GM12878 (cell line): ENCODE data around the gene SDK2. TPM values are rescaled to one million over a fixed set of nuclear protein-coding genes. Genes with fewer than 3 reads are reported as not detected.

Experiments
- ATAC-seq: fragments of 200-7000 bp; cut with Tn5 transposase; 3 replicates; pipeline ENCODE4 v1.9.1; 2020; ENCODE audit warnings: mild to moderate bottlenecking, moderate library complexity
- BruUV-seq: library from RNA; stranded (reverse); fragments of 400-500 nt; replicated peaks from 2 replicates; lab custom pipeline; 2021; lab: Mats Ljungman, UMichigan
- CTCF ChIA-PET: fragments of 300-600 bp; sonication (Branson Sonifier 250); formaldehyde crosslinking; extraction: SDS; loops from one replicate; lab custom pipeline; 2021; ENCODE audit warnings: inconsistent platforms; lab: Yijun Ruan, JAX
- POLR2A ChIA-PET: fragments of 350-600 bp; formaldehyde crosslinking; extraction: SDS; loops from one replicate; lab custom pipeline; 2021; ENCODE audit warnings: inconsistent platforms; lab: Charles Lee
- RAD21 ChIA-PET: fragments of 300-600 bp; sonication (Branson Sonifier 250); formaldehyde crosslinking; loops from one replicate; lab custom pipeline; 2023; ENCODE audit warnings: antibody characterized with exemption; ENCODE audit not compliant: unreplicated experiment; lab: Charles Lee
- SMC1A ChIA-PET: fragments of 300-600 bp; sonication (Branson Sonifier 250); formaldehyde crosslinking; loops from one replicate; lab custom pipeline; 2023; ENCODE audit not compliant: unreplicated experiment, uncharacterized antibody; lab: Charles Lee
- DNase-seq: peaks from one replicate; pipeline ENCODE4 v3.0.0-alpha.2; 2011; ENCODE audit warnings: low read depth, low spot score
- FAIRE-seq: peaks from 3 replicates; lab custom pipeline; 2011; peaks lifted over from hg19 to GRCh38; lab: Jason Lieb, UNC
- H2AFZ ChIP-seq: 2 replicates; pipeline ENCODE4 v1.6.0; 2011; ENCODE audit warnings: low read depth, low read length, control low read depth; ENCODE audit not compliant: control insufficient read depth
- H3K27ac ChIP-seq: 2 replicates; pipeline ENCODE4 v1.5.1; 2011; ENCODE audit warnings: control low read depth; ENCODE audit not compliant: control insufficient read depth, insufficient read depth
- H3K27me3 ChIP-seq, 2 experiments: replicated peaks in 1 of 2; 2 replicates each; pipeline versions ENCODE4 v1.6.0 to v1.6.1; 2011; ENCODE audit warnings: low read length in 1 of 2; ENCODE audit not compliant: control insufficient read depth in 2 of 2, insufficient read depth in 2 of 2
- H3K36me3 ChIP-seq, 2 experiments: 2 replicates each; pipeline ENCODE4 v1.5.1; 2011; ENCODE audit warnings: low read length in 1 of 2; ENCODE audit not compliant: control insufficient read depth in 2 of 2, insufficient read depth in 2 of 2
- H3K4me1 ChIP-seq: 2 replicates; pipeline ENCODE4 v1.6.1; 2011; ENCODE audit warnings: mild to moderate bottlenecking, low read length, moderate library complexity, mixed read lengths; ENCODE audit not compliant: control insufficient read depth, insufficient read depth
- H3K4me2 ChIP-seq: 2 replicates; pipeline ENCODE4 v1.6.0; 2011; ENCODE audit warnings: control low read depth; ENCODE audit not compliant: control insufficient read depth, insufficient read depth
- H3K4me3 ChIP-seq: fragments of 200-600 bp; sonication (generic); 2 replicates; pipeline ENCODE4 v1.5.1; 2016
- H3K79me2 ChIP-seq: 2 replicates; pipeline ENCODE4 v1.6.0; 2011; ENCODE audit warnings: low read length; ENCODE audit not compliant: control insufficient read depth, insufficient read depth
- H3K9ac ChIP-seq: 2 replicates; pipeline ENCODE4 v1.8.0; 2011; ENCODE audit warnings: low read length, control low read depth, mixed read lengths; ENCODE audit not compliant: control insufficient read depth, insufficient read depth
- H3K9me3 ChIP-seq: replicated peaks from 3 replicates; pipeline ENCODE4 v1.5.1; 2011; ENCODE audit warnings: mild to moderate bottlenecking, low read length; ENCODE audit not compliant: control insufficient read depth, insufficient read depth
- H4K20me1 ChIP-seq: 2 replicates; pipeline ENCODE4 v1.6.0; 2011; ENCODE audit not compliant: control insufficient read depth, insufficient read depth
- BCLAF1 ChIP-seq: fragments of 450-650 bp; IDR thresholded peaks from 2 replicates; pipeline ENCODE4 v1.6.1; 2017; ENCODE audit warnings: antibody characterized with exemption, mild to moderate bottlenecking, moderate library complexity
- EP300 ChIP-seq, 2 experiments: fragments of 150-350 bp in 1 of 2; IDR thresholded peaks; 2 replicates each; pipeline ENCODE4 v1.6.1; 2011 to 2012; ENCODE audit warnings: low read depth in 2 of 2, low read length in 2 of 2, borderline replicate concordance in 1 of 2, improper control_type of control experiment in 1 of 2, inconsistent platforms in 1 of 2; ENCODE audit not compliant: control insufficient read depth in 1 of 2
- GATAD2B ChIP-seq: fragments of 450-650 bp; conservative IDR thresholded peaks from 2 replicates; pipeline ENCODE4 v1.6.1; 2017; ENCODE audit warnings: low read depth, mild to moderate bottlenecking, moderate library complexity
- JUNB ChIP-seq: IDR thresholded peaks from 2 replicates; pipeline ENCODE4 v1.6.1; 2016; ENCODE audit warnings: antibody characterized with exemption, mild to moderate bottlenecking
- RUNX3 ChIP-seq: IDR thresholded peaks from 2 replicates; pipeline ENCODE4 v1.6.1; 2012; ENCODE audit warnings: low read length, inconsistent platforms
- SRF ChIP-seq, 2 experiments: IDR thresholded peaks; 2 replicates each; pipeline ENCODE4 v1.6.1; 2011; ENCODE audit warnings: low read depth in 2 of 2, low read length in 2 of 2, mild to moderate bottlenecking in 1 of 2, moderate library complexity in 1 of 2
- TCF7 ChIP-seq: IDR thresholded peaks from 2 replicates; pipeline ENCODE4 v1.6.1; 2014; ENCODE audit warnings: antibody characterized with exemption, borderline replicate concordance
- USF2 ChIP-seq: IDR thresholded peaks from 2 replicates; pipeline ENCODE4 v1.6.1; 2011; ENCODE audit warnings: low read depth, low read length, improper control_type of control experiment, borderline replicate concordance
- ZNF384 ChIP-seq: IDR thresholded peaks from 2 replicates; pipeline ENCODE4 v1.6.1; 2012; ENCODE audit warnings: low read depth, mild to moderate bottlenecking, low read length, improper control_type of control experiment, borderline replicate concordance
- WGBS: methylation state at CpG from one replicate; pipeline ENCODE4 v1.1.6; 2016; ENCODE audit warnings: low lambda C conversion rate; ENCODE audit not compliant: insufficient replicate concordance, insufficient coverage; ENCODE audit errors: missing lambda C conversion rate; 5-methylcytosine and 5-hydroxymethylcytosine counted together
- in situ Hi-C: fragments of 300-500 bp; cut with MboI; formaldehyde crosslinking; loops from 9 replicates; pipeline ENCODE4 v1.14.3; 2018; ENCODE audit warnings: mixed read lengths
- intact Hi-C: fragments of 100-400 bp; cut with micrococcal nuclease; formaldehyde crosslinking; loops from one replicate; pipeline ENCODE4 v1.14.2; 2022; ENCODE audit not compliant: unreplicated experiment
- polyA plus RNA-seq, 11 experiments: library from polyadenylated mRNA; depleted of rRNA in 4 of 11; unstranded in 6 of 11; stranded (reverse) in 5 of 11; fragments of >200 nt; fragmentation: Nextera tagmentation in 4 of 11; fragmentation: Illumina TruSeq in 1 of 11; extraction: Ambion mirVana in 4 of 11; extraction: Trizol in 1 of 11; gene quantifications; 1 replicate in 1 of 11; 2 replicates in 10 of 11; pipeline versions ENCODE4 v1.2.1 to v1.2.3, GENCODE V29; 2011 to 2016; ENCODE audit warnings: inconsistent platforms in 2 of 11, missing spikeins in 2 of 11, low read depth in 1 of 11
- total RNA-seq, 4 experiments: library from RNA; depleted of rRNA in 3 of 4; stranded (reverse); fragments of >200 nt in 3 of 4; fragmentation: Illumina TruSeq in 1 of 4; extraction: Trizol in 1 of 4; gene quantifications; 2 replicates each; pipeline versions ENCODE4 v1.2.1 to v1.2.3, GENCODE V29; 2013 to 2021

Gene SDK2
- total and polyA plus RNA-seq, 10 of the 15 experiments (the other 5 are each of a cell fraction or from before 2014, with no cell fraction given): 0.03 to 0.08 (median 0.03) TPM; not detected in 7

DNA sequence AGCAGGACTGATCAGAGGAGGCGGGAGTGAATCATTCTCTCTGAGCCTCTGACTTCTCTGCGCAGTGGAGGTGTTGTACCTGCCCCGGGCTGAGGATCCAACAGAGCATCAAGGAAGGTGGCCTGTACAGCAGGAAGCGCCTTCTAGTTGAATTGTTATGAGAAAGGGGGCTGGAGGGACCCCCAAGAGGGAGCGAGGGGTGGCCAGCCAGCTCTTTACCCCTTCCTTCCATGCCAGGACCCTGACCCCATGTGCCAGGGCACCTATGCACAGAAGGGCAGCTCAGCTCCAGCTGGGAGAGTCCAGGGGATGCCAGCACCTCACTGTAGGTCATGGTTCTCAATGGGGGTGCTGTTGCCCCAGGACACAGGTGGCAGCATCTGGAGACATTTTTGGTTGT is 149.3 kb downstream of the SDK2 start:
- Histone ChIP-seq H2AFZ (no peak overlapping the region), H3K27ac (no peak overlapping the region), H3K9me3 (no peaks in the 10 kb centered on the region), H3K9ac (no peak overlapping the region), H4K20me1 (no peaks in the 10 kb centered on the region), H3K27me3 (peaks cover 0 to 3% of the 10 kb centered on the region in 2 experiments), H3K79me2 (no peaks in the 10 kb centered on the region), H3K36me3 (no peaks in the 10 kb centered on the region), H3K4me3 (no peak overlapping the region), H3K4me2 (no peak overlapping the region), H3K4me1 (no peaks in the 10 kb centered on the region)
- 20% methylated on average over 5 of the region's 5 CpGs for WGBS
- TF ChIP-seq GATAD2B (no peak), BCLAF1 (no peak), RUNX3 (no peak), EP300 (IDR thresholded peaks at IDR 0.05; ENCODE audit: borderline replicate concordance in 1 of 2, control insufficient read depth in 1 of 2, low read depth in 2 of 2, low read length in 2 of 2) (no peak), JUNB (no peak), SRF (IDR thresholded peaks at IDR 0.05; ENCODE audit: low read depth in 2 of 2, low read length in 2 of 2) (no peak), TCF7 (no peak), USF2 (no peak), ZNF384 (no peak)
- DNase-seq: no peak
- RAD21 ChIA-PET: no interaction called here
- POLR2A ChIA-PET: no interaction called here
- CTCF ChIA-PET: no interaction called here
- intact Hi-C loops: no loop called here
- no peak for ATAC-seq
- no TSS peak for BruUV-seq
- in situ Hi-C loops: no loop called here
- no peak for FAIRE-seq
- SMC1A ChIA-PET: no interaction called here
